Measurements from ENCODE around the gene PTGES2. TPM values are rescaled to one million over a fixed set of nuclear protein-coding genes. Genes with fewer than 3 reads are reported as not detected.
"Not testable (repeated sequence)": the region's sequence is repeated elsewhere in the genome, so short reads cannot be mapped to it uniquely, and the experiment has no call there.

The PTGES2 gene
- total RNA-seq, 4 donors from 2014 or later, result 123 to 193 (median 168) TPM

GRCh38 chr9:128129976-128130590 lies 2.6 kb upstream of the PTGES2 start:
- not testable (repeated sequence) for H3K27me3 ChIP-seq, H3K9me3 ChIP-seq, H3K36me3 ChIP-seq, H3K4me3 ChIP-seq, H3K27ac ChIP-seq
- DNase-seq, result peak; percentile 28 to 89 (median 57)
- peaks cover 4 to 28% (median 18%) of the 10 kb centered on the region in 4 donors for H3K4me1 ChIP-seq
- TF ChIP-seq, protein P1, sequence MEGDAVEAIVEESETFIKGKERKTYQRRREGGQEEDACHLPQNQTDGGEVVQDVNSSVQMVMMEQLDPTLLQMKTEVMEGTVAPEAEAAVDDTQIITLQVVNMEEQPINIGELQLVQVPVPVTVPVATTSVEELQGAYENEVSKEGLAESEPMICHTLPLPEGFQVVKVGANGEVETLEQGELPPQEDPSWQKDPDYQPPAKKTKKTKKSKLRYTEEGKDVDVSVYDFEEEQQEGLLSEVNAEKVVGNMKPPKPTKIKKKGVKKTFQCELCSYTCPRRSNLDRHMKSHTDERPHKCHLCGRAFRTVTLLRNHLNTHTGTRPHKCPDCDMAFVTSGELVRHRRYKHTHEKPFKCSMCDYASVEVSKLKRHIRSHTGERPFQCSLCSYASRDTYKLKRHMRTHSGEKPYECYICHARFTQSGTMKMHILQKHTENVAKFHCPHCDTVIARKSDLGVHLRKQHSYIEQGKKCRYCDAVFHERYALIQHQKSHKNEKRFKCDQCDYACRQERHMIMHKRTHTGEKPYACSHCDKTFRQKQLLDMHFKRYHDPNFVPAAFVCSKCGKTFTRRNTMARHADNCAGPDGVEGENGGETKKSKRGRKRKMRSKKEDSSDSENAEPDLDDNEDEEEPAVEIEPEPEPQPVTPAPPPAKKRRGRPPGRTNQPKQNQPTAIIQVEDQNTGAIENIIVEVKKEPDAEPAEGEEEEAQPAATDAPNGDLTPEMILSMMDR (IDR thresholded peaks at IDR 0.05), result peak in 5 of 6 experiments; percentile 15 to 51 (median 44)

DNA sequence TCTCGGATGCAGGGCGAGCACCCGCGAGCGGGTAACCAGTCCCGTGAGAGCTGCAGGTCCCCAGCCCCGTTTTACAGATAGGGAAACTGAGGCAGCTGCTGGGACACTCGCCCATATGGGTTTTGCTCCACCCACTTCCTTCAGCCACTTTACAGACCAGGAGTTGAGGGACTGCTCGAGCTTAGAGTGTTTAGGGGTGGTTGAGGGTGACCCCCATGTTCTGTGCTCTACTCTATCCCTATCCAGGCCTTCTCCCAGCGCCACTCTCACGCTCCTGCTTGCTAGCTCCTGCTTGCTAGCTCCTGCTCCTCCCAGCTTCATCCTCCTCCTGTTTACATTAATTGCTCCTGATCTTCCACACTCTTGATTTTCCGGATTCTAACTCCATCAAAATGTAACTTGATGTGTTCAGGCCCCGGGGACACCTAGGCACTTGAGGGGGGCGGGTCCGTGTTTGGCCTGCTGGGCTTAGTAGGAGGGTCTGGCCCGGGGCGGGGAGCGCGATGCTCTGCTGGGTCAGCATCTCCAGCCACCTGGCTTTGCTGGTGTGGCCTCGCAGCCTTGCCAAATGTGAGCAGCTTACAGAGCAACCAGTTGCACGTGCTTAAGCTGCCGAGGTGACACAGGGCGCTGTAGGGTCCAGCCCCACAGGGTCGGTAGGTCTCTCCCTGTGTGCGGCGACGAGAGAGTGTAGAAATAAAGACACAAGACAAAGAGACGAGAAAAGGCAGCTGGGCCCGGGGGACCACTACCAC lies 1.5 kb upstream of the PTGES2 start:
- Histone ChIP-seq H3K27me3 (no peaks in the 10 kb centered on the region), H3K9me3 (peaks cover 0 to 3% (median 0%) of the 10 kb centered on the region in 4 donors), H3K27ac (peak overlapping the region; percentile 91 to 99 (median 98)), H3K4me3 (peak overlapping the region; percentile 82 to 99 (median 99)), H3K4me1 (peaks cover 4 to 30% (median 20%) of the 10 kb centered on the region in 4 donors), H3K36me3 (peaks cover 0 to 8% (median 0%) of the 10 kb centered on the region in 3 donors)
- TF ChIP-seq, protein P1 (IDR thresholded peaks at IDR 0.05), result no peak
- no peak for TF ChIP-seq POLR2A (IDR thresholded peaks at IDR 0.05)
- DNase-seq, result peak in 2 of 3 donors; percentile 48 to 50

GRCh38 chr9:128127990-128128835 lies 684 bp upstream of the PTGES2 start:
- no peaks in the 10 kb centered on the region for H3K27me3 ChIP-seq
- peak; percentile 34 to 58 for TF ChIP-seq POLR2A (IDR thresholded peaks at IDR 0.05)
- TF ChIP-seq, protein P1 (IDR thresholded peaks at IDR 0.05), result no peak

GRCh38 chr9:128125580-128126354 lies 1.8 kb downstream of the PTGES2 start:
- Histone ChIP-seq H3K27ac (peak overlapping the region in 2 of 4 donors; percentile 23 to 46), H3K36me3 (peaks cover 0 to 37% (median 0%) of the 10 kb centered on the region in 3 donors), H3K4me3 (peak overlapping the region in 3 of 4 donors; percentile 99), H3K9me3 (peaks cover 0 to 3% (median 0%) of the 10 kb centered on the region in 4 donors), H3K27me3 (no peaks in the 10 kb centered on the region), H3K4me1 (peaks cover 4 to 30% (median 20%) of the 10 kb centered on the region in 4 donors)
- no peak for TF ChIP-seq POLR2A (IDR thresholded peaks at IDR 0.05)
- TF ChIP-seq, protein P1 (IDR thresholded peaks at IDR 0.05), result no peak
- peak in 2 of 3 donors; percentile 43 to 46 for DNase-seq

More at GRCh38 chr9:128127990-128128835, 684 bp upstream of the PTGES2 start:
- Histone ChIP-seq H3K4me3 (peak overlapping the region; percentile 82 to 99 (median 99)), H3K36me3 (peaks cover 0 to 16% (median 0%) of the 10 kb centered on the region in 3 donors), H3K27ac (peak overlapping the region; percentile 91 to 99 (median 98)), H3K9me3 (peaks cover 0 to 3% (median 0%) of the 10 kb centered on the region in 4 donors), H3K4me1 (peaks cover 4 to 30% (median 20%) of the 10 kb centered on the region in 4 donors)
- DNase-seq, result peak; percentile 83 to 93 (median 91)
